Right ventricle myocardium inferior (tissue), 1 donor: ENCODE measurements around the gene DRD2. TPM values are rescaled to one million over a fixed set of nuclear protein-coding genes. Genes with fewer than 3 reads are reported as not detected.

Source experiments
- microRNA-seq: library from miRNA; unstranded; fragments of <30 nt; microRNA quantifications from one replicate; pipeline ENCODE4 v1.2.0, GENCODE V29; 2020
- total RNA-seq: library from RNA; stranded (reverse); fragmentation: NEBNext Ultra II Directional; extraction: Animal tissue kit (Norgen Biotek cat#: 25700); gene quantifications from one replicate; pipeline ENCODE4 v1.2.1, GENCODE V29; 2021
- donor health status: DM: no; HTN: yes; CAD: no; lungs with severe emphysema.

Gene DRD2
- total RNA-seq, 1 donor from 2014 or later, result not detected

Small RNAs within 50 kb of the gene (microRNA-seq; reads per million reads assigned to microRNA genes)
- gene MIR4301, result not detected

Other genes starting within 250 kb of the DRD2 start
- gene TTC12, start 160.8 kb downstream of the DRD2 start, total RNA-seq, result 5.3 TPM
- gene ANKK1, start 87.6 kb downstream of the DRD2 start, total RNA-seq, result not detected
- 0.38 TPM for gene TMPRSS5, start 230.9 kb upstream of the DRD2 start, total RNA-seq